Fibroblast of lung (primary cell): ENCODE results near the gene GSG1L.

Experiments used
- CTCF ChIP-seq, 2 donors: IDR thresholded peaks in 1 of 2; conservative IDR thresholded peaks in 1 of 2; 1 replicate in 1 of 2; 2 replicates in 1 of 2; pipeline ENCODE4 v1.5.1; 2011 to 2012; ENCODE audit warnings: low read length in 2 of 2, control low read depth in 1 of 2, inconsistent platforms in 1 of 2, low read depth in 1 of 2, mild to moderate bottlenecking in 1 of 2
- EZH2 ChIP-seq: IDR thresholded peaks from 2 replicates; pipeline ENCODE4 v1.5.1; 2012; ENCODE audit warnings: low read length, control low read depth, mild to moderate bottlenecking; ENCODE audit errors: missing control alignments

GRCh38 chr16:27748868-27749546 is 314.5 kb downstream of the GSG1L start:
- peak in 1 of 2 donors; percentile 36 for TF ChIP-seq CTCF (conservative IDR thresholded peaks at IDR 0.05 in 1 of 2, IDR thresholded peaks at IDR 0.05 in 1 of 2; ENCODE audit: low read depth in 1 of 2, low read length in 2 of 2)
- TF ChIP-seq EZH2: no peak
